GM10248 (cell line): ENCODE data around the gene HSD3B7.

Experiments used
- CTCF ChIA-PET: fragments of 300-600 bp; sonication (Branson Sonifier 250); formaldehyde crosslinking; extraction: SDS; loops from one replicate; lab custom pipeline; 2021; ENCODE audit warnings: antibody characterized with exemption; lab: Yijun Ruan, JAX
- POLR2A ChIA-PET: fragments of 350-650 bp; sonication (Branson Sonifier 250); formaldehyde crosslinking; extraction: SDS; loops from one replicate; lab custom pipeline; 2020; ENCODE audit warnings: antibody characterized with exemption; lab: Yijun Ruan, JAX
- DNase-seq: peaks from one replicate; pipeline ENCODE4 v3.0.0; 2012; ENCODE audit errors: extremely low spot score
- TF ChIP-seq, protein P1 (sequence below): IDR thresholded peaks from 2 replicates; pipeline ENCODE4 v1.5.1; 2012; ENCODE audit warnings: mild to moderate bottlenecking, low read depth; ENCODE audit errors: extremely low read depth, missing control alignments, control extremely low read depth

HSD3B7 gene

DNA sequence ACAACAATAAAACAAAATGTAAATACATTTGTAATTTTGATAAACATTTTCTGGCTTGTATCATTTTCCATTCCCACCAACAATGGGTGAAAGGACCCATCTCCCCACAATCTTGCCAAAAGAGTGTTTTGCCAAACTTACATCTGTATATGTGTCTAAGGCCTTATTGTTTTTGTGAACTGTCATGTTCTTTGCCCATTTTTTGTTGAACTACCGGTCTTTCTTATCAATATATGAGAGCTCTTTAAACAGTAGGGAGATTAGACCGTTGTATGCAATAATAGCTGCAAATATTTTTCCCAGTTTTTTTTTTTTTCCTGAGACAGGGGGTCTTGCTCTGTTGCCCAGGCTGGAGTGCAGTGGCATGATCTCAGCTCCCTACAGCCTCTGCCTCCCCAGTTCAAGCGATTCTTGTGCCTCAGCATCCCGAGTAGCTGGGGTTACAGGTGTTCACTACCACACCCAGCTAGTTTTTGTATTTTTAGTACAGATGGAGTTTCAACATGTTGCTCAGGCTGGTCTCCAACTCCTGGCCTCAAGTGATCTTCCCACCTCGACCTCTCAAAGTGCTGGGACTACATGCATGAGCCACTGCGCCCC, 38.7 kb downstream of the HSD3B7 start:
- TF ChIP-seq, protein P1, sequence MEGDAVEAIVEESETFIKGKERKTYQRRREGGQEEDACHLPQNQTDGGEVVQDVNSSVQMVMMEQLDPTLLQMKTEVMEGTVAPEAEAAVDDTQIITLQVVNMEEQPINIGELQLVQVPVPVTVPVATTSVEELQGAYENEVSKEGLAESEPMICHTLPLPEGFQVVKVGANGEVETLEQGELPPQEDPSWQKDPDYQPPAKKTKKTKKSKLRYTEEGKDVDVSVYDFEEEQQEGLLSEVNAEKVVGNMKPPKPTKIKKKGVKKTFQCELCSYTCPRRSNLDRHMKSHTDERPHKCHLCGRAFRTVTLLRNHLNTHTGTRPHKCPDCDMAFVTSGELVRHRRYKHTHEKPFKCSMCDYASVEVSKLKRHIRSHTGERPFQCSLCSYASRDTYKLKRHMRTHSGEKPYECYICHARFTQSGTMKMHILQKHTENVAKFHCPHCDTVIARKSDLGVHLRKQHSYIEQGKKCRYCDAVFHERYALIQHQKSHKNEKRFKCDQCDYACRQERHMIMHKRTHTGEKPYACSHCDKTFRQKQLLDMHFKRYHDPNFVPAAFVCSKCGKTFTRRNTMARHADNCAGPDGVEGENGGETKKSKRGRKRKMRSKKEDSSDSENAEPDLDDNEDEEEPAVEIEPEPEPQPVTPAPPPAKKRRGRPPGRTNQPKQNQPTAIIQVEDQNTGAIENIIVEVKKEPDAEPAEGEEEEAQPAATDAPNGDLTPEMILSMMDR, result no peak
- DNase-seq, result no peak
- ChIA-PET POLR2A (no interaction called here), CTCF (interaction anchor here (3.0 kb wide), 1 partner anchor 38 kb away, joined by 11 read pairs; the partner anchor contains the start of gene HSD3B7)

DNA sequence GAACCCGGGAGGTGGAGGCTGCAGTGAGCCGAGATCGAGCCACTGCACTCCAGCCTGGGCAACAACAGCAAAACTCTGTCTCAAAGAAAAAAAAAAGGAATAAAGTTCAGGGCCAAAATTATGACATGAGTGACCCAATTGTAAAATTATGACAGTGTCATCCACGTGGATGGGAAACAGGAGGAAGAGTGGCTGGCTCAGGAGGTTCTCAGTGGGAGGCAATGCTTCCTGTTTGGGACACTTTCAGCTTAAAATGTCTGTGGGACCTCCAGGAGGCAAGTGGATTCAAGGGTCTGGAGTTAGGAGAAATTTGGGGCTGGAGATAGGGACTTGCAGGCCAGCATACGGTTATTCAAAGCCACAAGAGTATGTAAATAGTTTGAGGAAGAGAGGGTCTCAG, 40.3 kb downstream of the HSD3B7 start:
- DNase-seq, result no peak
- TF ChIP-seq, protein P1, result no peak
- ChIA-PET POLR2A (no interaction called here), CTCF (interaction anchor here (1.0 kb wide), 1 partner anchor 41 kb away, joined by 4 read pairs; the partner anchor contains the start of gene HSD3B7)

DNA sequence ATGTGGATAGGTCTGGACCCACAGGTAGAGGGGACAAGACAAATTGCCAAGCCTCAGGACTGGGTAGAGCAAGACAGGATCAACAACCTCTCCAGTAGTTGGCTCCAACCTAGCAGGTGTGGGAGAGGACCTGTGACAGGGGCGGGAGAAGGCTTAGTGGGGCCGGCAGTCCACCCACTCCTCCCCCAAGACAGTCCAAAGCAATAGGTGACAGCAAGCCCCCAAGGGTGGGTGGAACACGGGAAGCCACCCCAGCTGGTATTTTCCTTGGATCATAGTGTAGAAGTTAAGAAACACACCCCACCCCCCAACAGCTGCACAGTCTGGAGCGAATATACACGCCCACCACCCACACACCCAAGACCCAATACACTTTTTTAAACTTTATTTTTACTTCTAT, 44.3 kb downstream of the HSD3B7 start:
- ChIA-PET CTCF (no interaction called here), POLR2A (no interaction called here)
- TF ChIP-seq, protein P1, result no peak
- no peak for DNase-seq

DNA sequence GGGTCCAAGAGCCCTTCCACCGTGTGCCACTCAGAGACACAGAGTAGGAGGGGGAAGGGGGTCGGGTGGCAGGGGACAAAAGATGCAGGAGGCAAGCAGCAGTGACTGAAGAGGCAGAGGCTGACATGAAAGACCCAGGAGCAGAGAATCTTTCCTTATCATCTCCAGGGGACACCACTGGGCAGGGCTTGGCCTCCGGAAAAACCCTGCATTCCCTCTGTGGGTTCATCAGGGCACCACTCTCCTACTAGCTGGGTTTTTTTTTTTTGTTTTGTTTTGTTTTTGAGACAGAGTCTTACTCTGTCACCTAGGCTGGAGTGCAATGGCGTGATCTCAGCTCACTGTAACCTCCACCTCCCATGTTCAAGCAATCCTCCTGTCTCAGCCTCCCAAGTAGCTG, 46.3 kb downstream of the HSD3B7 start:
- TF ChIP-seq, protein P1, result no peak
- CTCF ChIA-PET, result interaction anchor here (1.5 kb wide), 1 partner anchor 46 kb away, joined by 3 read pairs; the partner anchor contains the start of gene HSD3B7
- POLR2A ChIA-PET, result no interaction called here
- no peak for DNase-seq

DNA sequence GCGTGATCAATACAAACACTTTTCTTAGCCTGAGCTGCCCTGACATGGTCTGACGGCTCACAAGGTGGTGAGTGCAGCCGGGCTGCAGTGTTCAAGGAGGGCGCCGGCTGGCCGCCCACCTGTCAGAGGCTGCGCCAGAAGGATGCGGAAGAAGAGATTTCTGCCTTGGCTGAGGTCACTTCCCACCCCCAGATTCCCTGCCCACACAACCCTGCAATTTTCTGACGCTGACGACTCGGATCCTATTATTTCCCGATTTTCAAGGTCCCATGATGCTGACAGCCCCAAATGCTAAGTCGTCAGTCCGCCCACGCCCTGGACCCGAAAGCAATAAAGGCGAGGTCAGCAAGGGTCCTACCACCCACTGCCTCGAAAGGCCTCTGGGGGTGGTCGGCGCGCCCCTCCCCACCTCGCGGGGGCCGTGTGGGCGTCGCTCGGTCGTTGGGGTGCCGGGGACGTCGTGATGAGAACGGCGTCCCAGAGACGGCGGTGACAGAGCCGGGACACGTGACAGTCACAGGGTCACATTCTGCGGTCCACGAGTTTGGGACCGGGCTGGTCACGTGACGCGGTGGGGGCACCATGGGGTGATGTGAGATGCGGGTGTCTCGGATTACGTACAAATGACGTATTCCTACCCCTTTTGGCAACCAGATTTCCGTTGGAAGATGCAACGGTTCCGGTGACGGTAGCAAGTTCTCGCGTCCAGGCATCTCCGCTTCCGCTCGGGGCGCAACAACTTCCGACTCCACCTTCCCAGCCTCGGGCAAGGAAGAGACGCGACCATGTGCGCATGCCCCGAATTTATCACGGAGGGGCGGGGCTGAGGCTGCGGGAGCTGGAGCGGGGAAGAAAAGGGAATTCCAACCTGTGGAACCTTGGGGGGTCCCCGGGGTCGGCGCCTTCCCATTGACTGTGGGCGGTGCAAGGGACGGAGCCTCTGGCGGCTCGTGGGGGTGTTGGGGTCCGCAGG, 48.0 kb downstream of the HSD3B7 start, which contains the start of gene STX4:
STX4 (plus strand) TSS at position 823 of the 973 bp plus-strand sequence. CDS start 248 bp downstream, outside the sequence.
- TF ChIP-seq, protein P1, result no peak
- DNase-seq, result peak; percentile 96
- ChIA-PET CTCF (interaction anchor here (0.8 to 1.5 kb wide), 4 partner anchors 47 to 110 kb away, joined by 3 to 4 read pairs (median 3); partner anchors contain the start of gene HSD3B7), POLR2A (interaction anchor here (0.7 to 1.0 kb wide), 2 partner anchors 41 to 131 kb away, joined by 3 to 4 read pairs; partner anchors contain the start of genes ZNF646 and ZNF668)

DNA sequence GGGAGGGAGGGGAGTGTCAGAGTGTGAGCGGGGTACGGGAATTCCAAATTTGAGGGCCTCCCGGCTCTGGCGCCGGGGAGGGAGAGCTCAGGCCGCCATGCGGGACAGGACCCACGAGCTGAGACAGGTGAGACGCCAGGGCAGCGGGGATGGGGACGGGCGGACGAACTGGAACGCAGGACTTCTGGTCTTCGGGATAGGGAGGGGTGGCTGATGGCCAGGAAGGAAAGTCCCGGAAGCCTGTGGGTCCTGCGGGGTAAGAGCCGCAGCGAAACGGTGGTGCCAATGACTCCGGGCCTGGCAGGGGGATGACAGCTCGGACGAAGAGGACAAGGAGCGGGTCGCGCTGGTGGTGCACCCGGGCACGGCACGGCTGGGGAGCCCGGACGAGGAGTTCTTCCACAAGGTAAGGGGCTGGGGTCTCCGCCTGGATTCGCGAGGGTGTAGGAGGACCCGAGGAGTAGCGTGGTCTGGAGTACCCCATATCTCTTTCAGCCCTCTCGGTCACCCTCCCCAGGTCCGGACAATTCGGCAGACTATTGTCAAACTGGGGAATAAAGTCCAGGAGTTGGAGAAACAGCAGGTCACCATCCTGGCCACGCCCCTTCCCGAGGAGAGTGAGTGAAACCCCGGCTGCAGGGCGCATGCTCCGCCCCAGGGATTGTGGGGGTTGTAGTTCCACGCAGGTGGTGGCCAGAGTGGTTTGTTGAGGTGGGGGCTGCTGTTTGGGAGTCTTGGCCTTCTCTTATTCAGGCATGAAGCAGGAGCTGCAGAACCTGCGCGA, 48.9 kb downstream of the HSD3B7 start:
- peak; percentile 94 for DNase-seq
- TF ChIP-seq, protein P1, result no peak
- ChIA-PET POLR2A (interaction anchor here (0.7 kb wide), 1 partner anchor 40 kb away, joined by 3 read pairs; the partner anchor contains the start of genes ZNF646 and ZNF668), CTCF (interaction anchor here (0.8 to 1.2 kb wide), 4 partner anchors 48 to 109 kb away, joined by 3 to 4 read pairs (median 3); partner anchors contain the start of gene HSD3B7)
